Hematopoietic multipotent progenitor cell treated with erythropoietin and hydrocortisone succinate and interleukin-3 and kit ligand, for 4 days (in vitro differentiated cells): Measurements from ENCODE around the gene SIM1.

Source experiments
- DNase-seq: peaks from one replicate; pipeline ENCODE4 v3.0.0-alpha.2; 2015

SIM1 gene

DNA sequence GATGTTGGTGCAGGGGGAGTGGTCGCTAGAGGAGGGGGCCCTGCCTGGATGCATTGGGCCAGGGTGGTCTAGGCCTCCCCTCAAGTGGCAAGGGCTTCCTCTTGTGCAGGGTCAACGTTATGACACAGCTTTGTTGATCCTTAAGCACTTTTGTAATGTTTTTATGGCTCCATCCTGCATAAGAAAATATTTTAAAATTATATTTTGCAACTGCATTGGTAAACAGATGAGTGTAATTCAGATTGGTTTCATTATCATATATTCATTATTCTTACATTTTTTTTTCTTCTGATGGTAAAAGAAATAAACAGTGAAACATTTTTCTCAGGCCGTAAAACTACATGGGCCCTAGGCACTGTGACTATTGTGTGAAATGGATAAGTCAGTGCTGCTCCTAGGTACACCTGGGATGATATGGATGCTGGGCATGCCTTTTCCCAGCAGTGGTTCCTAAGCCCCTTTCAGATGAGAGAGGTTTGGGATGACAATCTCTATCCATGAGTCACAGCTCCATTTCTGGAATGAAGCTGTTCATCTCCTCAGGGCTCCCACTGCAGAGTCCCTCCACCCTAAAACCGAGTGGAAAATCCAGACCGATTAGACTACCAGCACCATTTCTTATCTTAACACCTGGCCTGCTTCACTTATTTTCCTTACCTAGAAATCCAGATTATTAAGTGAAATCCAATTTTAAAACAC is 5.8 kb upstream of the SIM1 start:
- no peak for DNase-seq

DNA sequence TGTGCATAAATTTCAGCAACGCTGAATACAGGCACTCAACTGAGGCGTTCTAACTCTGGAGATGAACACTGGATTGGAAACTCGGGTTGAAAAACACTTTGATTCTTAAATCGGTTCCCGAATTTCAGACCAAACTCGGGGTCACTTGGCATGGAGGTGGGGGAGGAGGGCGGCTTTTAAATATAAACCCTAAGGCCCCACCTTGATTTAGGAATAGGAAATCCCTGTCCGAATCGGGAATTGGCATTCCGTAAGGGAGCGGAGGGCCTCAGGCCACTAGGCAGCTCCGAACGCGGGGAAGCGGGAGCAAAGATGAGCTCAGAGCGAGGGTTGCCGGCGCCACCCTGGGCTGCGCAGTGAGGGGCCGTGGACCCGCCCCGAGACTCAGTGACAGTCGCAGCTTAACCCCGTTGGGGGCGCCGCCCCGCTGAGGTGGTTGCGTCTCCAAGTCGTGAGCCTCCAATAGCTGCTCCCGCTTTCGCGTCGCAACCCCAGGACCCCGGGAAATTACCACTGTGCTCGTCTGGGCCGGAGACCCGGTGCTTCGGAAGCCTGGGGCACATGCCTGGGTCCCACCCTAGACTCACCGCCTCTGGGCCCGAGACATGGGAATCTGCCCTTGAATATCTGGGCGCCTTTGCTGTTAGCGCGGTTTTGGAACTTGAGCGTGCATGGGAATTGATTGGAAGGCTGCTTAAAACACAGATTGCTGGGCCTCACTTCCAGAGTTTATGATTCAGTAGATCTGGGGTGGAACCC is 4.6 kb upstream of the SIM1 start:
- DNase-seq = no peak

DNA sequence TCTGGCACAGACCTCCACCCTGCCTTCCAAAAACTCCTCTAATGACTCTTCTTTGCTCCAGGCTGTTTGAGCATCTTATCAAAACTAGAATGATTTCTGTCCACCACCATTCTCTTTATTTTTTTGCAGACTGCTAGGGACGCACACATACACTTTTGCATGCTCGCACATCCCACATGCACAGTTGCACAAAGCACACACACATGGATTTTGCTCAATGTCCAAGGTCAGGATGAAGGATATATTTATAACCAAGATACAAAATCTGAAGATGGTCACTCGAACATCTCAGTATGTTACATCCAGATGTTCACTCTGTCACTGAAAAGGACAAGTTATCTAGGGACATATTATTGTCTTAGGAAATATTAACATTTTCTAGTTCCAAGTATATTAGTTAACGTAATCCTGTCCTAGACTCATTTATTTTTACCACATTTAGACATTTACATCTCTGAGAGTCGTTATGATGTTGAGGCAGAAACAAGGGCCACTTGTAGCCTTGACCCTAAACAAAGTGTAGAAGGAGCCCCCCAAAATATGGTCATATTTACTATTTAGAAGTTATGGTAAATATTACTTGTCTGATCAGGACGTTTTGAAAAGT is 3.4 kb upstream of the SIM1 start:
- no peak for DNase-seq

DNA sequence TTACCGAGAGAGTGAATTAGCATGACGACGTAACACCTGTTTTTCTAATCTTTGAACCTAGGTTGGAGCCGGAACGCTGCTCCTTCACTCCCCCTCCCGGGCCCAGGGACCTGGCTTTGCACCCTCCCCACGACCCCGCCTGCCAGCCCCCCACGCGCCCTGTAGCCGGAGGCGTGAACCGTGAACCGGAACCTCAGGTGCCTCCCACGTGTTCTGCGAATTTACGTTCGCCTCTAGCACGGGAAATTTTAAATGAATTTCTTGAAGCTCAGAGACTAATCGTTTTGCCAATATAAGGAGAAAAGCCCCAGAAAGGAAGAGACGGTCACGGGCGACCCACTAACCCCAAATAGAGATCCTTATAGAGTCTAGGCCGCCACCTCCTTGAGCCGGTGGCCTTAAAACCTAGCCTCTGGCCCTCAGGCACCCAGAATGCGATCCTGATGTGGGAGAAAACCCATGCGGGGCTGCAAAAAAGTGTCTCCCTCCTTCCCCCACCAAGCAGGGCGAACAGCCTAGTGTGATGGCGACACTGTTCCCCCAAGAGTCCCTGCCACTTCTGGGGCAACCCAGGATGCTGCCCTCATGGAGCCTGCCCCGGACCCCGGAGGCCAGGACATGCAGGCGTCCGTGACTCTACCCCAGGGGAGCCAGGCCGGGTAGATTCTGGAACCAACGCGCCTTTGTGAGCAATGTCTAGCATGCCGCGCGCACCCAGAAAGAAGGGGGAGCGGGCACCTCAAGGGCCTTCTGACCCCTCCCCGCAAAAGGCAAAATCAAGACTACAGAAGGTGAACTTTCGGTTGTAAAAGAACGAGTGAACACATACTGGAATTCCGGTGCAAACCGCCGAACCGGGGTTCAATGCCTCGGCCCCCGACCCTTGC is 2.7 kb upstream of the SIM1 start:
- DNase-seq = no peak

DNA sequence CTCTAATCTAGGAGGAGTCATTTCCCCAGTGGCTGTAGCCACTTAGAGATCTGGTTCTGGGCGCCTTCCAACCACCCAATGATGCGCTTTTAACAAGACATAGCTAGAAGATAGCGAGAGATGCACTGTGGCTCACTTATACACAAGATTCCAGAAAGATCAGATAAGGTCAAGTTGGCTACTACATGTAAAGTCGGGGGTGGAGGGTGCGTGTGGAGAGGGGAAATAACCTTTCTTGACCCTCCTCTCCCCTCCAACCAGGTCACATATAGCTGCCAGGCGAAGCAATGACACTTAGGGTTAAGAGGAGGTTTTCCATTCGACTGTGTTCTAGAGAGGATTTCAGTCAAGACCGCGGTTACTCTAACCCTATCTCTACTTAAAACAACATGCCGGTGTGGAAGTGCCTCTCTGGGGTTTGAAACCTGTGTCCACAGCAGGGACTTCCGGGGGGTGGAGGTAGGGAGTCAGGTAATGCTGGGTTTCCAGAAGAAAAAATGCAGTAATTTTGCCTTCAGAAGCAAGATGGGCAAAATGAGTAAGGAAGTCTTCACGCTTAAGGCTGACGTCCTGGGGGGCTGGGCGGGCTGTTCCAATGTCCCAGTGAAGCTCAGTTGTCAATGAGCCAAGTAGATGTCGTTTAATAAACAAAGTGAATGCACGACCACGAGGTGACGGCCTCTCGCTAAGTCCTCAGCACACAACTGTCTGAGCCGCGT is 1.8 kb upstream of the SIM1 start:
- DNase-seq = no peak

DNA sequence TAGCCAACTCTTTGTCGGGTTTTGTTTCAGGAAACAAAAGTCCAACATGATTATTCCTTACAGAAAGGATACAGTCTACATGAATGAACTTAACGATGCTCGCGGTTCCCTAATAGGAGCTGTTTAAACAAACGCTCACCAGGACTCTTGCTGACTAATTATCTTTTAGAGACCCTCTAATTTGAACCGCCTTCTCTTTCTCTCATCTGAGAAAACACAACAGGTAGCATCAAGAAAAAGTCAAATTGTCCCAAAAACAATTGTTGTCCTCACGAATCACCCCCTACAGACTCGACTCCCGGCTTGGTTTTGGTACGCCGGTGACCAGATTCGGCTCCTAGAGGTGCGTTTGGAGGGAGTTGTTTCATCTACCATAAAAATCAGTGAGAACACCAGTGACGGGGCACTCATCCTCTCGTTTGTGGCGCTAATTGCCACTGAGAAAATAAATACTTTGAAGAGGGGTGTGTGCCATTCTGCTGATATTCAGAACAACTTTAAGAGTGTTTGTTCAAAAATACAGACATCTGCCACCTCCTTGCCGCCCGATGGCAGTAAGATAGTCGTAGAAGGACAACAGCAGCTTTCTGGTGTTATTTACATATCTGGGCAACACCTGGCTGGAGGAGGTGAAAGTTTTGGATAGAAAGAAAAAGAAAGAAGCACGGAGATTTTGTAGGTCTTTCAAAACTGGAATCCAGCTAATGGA is 1.1 kb upstream of the SIM1 start:
- no peak for DNase-seq

DNA sequence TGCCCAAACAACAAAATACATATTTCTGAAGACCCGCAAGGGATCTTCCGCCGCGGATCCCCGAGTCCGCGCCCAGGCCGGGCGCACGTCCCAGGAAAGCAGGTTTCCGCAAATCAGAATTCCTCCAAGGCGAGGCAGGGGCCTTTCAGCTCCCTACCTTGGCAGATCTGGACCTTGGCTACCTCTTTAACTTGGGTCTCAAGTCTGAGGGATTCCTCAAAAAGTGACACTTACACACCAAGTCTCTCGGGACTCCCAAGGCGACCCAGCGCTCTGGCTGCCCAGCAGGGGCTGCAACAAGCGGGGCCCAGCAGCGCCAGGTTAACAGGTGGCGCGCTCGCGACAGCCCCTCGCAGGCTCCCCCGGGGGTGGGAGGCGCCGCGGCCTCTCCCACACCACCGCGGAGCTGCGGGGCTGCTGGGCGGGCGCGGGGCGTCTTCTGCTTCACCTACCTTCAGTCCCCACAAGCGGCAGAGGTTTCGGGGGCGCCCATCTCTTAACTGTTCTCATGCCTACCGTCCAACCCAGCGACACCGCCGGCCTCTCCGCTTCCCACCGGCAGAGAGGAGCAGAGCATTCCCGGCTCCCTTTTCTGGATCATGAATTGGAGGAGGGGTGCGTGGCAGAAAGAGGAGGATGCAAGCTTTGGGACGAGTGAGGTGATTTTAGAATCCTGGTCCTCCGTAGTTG is 414 bp downstream of the SIM1 start:
- no peak for DNase-seq

DNA sequence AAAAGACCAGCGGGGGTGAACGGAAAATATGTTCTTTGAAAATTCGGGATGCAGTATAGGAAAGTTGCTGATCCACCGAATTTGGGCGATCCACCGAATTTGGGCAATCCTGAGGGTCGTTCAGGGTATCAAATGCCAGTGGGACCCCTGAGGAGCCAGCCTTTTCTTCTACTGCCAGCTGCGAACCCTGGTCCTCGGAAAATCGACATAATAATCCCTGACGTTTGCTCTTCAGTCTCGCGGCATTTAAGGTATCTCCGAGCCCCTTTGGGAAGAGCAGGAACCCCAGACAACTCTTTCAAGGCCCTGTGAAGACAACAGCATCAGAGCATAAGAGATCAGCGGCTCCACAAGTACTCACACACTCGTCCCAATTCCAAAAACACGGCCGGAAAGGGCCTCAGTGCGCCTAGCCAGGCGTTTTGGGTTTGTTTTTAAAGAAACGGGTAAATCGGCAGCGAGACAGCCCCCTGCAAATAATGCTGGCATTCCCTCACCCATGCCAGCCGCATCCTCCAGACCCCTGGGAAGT is 1.0 kb downstream of the SIM1 start:
- no peak for DNase-seq

DNA sequence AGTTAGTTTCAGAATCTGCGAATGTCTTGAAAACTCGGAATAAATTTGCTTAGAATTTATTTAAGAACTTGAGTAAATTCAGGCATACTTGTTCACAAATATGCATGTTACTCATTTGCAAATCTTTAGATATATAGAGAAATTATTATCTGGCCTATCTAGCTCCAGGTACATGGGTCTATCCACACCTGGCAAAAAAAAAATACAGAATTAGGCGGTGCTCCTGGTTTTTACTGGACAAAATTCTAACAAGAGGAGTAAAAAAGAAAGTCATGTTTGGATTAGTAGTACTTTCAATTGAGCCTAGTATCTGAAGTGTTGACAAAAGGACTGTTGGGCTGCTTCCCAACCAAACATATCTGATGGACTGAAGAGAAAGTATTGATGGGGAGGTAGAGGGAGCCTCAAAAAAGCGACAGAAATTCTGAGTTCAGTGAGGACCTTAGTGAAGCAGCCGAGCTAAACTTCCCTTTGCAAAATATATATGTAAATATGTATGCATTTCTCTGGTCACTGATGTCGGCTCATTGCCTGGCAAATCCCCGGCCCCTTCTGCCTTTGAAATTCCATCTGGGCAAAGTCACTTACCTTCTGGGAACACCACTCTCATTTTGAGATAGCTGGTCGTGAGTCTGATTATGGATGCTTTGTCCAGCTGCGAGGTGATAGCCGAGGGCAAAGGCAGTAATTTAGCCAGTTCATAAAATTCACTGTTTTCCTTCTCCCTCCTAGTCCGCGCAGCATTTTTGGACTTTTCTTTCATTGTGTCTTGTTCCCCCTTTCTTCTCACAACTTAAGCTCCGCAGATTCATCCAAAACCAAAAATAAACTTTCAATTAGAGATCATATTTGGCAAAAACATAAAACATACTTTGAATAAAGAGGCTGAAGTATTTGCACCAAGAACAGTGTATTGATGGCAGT is 1.8 kb downstream of the SIM1 start:
- DNase-seq = no peak

DNA sequence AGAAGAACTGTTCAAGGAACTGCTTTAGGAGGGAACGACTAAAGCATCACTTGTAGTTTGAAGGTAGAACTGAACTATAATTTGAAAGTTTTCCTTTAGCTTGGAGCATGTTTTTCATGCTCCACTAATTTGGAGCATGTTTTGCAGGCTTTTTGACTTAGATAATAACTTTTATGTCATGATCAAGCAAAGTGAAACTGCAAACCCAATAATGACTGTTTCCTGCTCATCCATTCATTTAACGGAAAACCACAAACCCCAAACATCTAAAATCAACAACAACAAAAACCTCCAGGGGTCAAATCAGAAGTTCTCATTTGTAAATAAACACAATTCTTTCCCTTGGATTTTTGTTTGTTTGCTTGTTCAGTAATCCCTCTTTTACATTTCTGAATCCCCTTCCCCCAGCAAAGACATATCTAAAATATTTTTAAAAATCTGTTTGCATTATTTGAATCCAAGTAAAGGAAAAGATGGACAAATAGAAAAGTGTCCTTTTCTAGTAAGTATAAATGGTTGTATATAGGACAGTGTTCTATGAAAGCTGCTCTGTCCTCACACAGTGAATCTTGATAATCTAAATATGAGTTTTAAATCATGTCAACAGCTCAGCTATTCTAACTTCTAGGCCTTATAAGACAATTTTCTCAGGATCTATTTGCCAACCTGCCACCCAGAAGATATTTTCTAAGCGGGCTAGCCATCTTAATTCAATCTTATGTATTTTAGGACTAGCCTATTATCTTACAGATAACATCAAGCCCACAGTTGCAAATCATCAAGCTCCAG is 2.6 kb downstream of the SIM1 start:
- no peak for DNase-seq

DNA sequence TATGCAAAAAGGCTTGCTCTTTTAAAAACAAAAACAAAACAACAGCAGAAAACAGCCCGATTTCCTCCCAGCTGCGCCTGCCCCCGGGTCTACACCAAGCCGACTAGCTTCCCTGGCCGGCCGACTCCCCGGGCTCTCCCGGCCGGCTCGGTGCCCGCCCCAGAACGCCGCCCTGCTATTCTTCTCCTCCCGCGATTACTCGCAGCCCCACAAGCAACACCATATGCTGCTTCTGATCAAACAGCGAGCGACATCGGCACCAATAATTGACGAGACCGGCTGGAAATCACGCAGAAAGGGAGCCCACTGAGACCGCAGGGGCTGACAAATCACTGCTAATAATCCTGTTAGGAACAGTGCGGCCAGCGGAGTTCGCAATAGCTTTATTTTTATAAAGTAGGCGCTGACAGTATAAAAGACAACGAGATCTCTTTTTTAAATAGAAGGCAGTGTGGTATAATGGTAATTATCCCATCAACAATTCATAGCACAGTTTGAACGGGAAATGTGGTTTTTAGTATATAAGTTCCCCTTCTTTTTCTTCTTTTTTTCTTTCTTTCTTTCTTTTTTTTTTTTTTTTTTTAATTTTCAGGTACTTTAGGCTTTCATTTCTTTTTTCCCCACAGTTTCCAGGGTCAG is 3.3 kb downstream of the SIM1 start:
- DNase-seq = no peak

DNA sequence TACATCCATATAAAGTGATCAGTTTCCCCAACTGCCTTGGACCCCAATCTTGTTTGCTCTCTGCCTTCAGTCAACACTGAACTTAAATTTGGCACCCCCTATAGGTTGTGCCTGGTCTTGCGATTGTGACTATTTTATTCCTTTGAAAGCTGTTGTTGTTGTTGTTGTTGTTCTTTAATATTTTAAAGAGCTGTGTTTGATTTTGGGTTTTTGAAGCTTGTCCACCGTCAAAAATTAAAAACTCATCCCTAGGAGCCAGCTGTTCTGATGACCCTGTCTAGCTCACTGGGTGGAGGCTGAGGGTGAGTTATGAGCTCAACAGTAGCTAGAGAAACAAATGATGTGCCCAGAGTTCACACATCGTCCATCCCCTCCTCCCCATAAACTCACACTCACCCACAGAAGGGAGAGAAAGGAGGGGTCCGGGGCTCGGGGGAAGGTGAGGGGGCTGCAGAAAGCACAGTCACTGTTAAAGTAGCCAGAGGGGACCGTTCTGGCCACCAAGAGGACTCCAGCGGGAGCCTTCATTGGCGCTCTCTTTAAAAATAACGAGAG is 4.0 kb downstream of the SIM1 start:
- DNase-seq = no peak

DNA sequence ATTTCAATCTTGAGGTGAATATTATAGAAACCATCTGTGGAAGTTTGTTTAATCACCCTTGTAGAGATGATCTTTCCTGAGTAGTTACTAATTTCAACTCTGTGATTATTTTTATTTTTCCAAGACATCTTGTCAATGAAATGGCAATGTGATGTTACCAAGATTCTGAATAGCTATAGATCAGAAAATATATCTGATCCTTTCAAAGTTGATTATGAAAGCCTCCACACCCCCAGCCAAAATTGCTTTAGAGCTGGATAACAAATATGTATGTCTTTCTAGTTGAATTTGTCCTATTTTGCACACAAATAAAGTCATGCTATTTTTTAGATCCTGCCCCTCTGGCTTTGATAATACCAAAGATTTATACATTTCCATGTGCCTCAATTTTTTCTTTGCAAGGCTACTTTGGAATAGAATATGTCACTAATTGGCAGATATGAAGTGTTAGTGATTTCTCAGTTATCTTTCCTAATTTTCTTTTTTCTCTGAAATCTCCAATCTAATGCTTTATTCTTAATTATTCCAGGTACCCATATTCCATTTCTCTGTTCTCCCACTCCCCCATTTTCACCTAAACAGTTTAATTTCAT is 5.0 kb downstream of the SIM1 start:
- DNase-seq = no peak

DNA sequence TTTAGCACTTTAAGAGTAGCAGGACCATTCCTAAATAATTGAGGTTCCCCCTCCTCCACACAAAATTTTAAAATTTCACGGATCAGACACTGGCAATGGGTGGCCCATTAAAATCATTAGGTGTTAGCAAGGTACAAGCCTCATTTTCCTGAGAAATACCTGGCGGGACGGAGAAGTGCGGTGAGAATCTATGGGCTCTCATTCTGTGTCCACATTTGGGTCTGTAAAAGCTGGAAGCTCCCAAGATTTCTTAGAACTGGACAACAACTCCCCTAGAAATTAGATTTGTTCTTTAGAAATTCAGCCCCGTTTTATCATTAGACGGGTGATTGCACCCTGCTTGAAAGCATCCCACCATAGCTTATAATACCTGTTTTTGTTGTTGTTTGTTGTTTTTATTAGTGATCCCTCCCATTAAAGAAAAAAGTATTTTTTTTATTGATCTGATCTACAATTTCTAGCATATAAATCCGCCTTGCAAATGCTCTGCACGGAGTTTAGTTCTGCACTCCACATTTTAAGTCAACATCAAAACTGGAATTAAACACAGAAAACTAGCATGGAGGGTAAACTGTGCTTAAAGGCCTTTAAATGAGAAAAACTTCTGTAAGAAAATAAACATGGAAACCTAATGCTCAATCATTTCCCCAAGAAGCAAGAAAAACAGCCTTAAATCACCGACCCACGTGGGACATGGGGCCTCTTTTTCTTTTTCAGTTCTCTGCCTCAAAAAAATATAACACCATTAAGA is 5.7 kb downstream of the SIM1 start:
- DNase-seq = no peak

DNA sequence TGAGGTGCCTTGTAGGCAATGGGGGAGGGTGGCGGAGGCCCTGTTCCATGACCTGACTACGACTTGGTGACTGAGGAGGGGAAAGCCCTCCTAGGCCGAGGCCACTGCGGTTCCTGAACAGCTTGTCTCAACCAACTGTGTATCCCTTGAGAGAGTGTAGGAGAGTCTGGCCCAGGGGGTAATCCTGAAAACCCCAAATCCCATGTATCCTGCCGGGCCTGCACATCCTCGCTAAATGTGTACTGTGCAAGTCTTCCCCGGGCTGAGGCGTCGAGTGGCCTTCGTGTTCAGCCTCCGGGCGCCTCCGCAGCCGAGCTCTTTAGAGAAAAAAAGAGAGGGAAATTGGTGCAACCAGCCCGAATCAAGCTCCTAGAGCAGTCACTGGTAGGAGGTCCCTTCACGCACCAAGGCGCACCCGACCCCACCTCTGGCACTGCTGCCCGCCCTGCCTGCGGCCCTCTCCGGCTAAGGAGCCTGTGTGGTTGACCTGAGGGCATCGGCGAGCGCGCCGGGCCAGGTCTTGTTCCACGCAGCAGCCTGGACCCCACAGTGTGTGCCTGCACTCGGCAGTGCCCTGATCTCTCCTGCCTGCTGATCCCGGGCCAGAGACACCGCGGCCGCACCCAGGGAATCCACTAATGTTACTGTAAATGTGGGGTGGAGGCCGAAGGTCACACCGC is 7.3 kb downstream of the SIM1 start:
- DNase-seq = no peak

DNA sequence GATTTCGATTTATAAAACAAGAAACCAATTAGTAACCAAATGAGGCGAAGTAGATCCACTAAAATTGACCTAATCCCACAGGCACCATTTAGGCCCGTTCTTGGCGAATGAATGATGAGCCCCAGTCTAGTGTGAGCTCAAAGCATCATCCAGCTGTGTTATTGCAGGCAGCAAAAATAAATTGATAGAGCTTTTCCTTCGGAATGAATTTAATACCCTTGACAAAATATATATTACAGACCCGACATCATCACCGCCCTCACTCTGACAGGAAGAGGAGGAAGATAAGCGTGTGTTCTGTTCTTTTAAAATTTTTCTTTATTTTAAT is 7.8 kb downstream of the SIM1 start:
- DNase-seq = no peak
